OCI-LY1 (cell line): ENCODE results near the gene CCDC192.

Experiments
- EZH2 ChIP-seq: fragments of 200-600 bp; sonication (generic), shearing (Covaris generic); IDR thresholded peaks from 2 replicates; pipeline ENCODE4 v1.8.0; 2017; ENCODE audit warnings: borderline replicate concordance, mixed run types, mild to moderate bottlenecking, antibody characterized with exemption, low read length, moderate library complexity, mixed read lengths
- TF ChIP-seq, protein P1 (sequence below): fragments of 200-600 bp; sonication (generic), shearing (Covaris generic); IDR thresholded peaks from 2 replicates; pipeline ENCODE4 v1.5.1; 2017; ENCODE audit warnings: mild to moderate bottlenecking, antibody characterized with exemption, low read length, moderate library complexity, mixed read lengths

GRCh38 chr5:127934791-127935256 lies 231.6 kb downstream of the CCDC192 start:
- TF ChIP-seq, protein P1, sequence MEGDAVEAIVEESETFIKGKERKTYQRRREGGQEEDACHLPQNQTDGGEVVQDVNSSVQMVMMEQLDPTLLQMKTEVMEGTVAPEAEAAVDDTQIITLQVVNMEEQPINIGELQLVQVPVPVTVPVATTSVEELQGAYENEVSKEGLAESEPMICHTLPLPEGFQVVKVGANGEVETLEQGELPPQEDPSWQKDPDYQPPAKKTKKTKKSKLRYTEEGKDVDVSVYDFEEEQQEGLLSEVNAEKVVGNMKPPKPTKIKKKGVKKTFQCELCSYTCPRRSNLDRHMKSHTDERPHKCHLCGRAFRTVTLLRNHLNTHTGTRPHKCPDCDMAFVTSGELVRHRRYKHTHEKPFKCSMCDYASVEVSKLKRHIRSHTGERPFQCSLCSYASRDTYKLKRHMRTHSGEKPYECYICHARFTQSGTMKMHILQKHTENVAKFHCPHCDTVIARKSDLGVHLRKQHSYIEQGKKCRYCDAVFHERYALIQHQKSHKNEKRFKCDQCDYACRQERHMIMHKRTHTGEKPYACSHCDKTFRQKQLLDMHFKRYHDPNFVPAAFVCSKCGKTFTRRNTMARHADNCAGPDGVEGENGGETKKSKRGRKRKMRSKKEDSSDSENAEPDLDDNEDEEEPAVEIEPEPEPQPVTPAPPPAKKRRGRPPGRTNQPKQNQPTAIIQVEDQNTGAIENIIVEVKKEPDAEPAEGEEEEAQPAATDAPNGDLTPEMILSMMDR = no peak
- no peak for TF ChIP-seq EZH2
